GM12878 (cell line): ENCODE data around the gene CCDC134. TPM values are rescaled to one million over a fixed set of nuclear protein-coding genes. Genes with fewer than 3 reads are reported as not detected.

Source experiments
- ATAC-seq: fragments of 200-7000 bp; cut with Tn5 transposase; 3 replicates; pipeline ENCODE4 v1.9.1; 2020; ENCODE audit warnings: mild to moderate bottlenecking, moderate library complexity
- BruUV-seq: library from RNA; stranded (reverse); fragments of 400-500 nt; replicated peaks from 2 replicates; lab custom pipeline; 2021; lab: Mats Ljungman, UMichigan
- CTCF ChIA-PET: fragments of 300-600 bp; sonication (Branson Sonifier 250); formaldehyde crosslinking; extraction: SDS; loops from one replicate; lab custom pipeline; 2021; ENCODE audit warnings: inconsistent platforms; lab: Yijun Ruan, JAX
- POLR2A ChIA-PET: fragments of 350-600 bp; formaldehyde crosslinking; extraction: SDS; loops from one replicate; lab custom pipeline; 2021; ENCODE audit warnings: inconsistent platforms; lab: Charles Lee
- RAD21 ChIA-PET: fragments of 300-600 bp; sonication (Branson Sonifier 250); formaldehyde crosslinking; loops from one replicate; lab custom pipeline; 2023; ENCODE audit warnings: antibody characterized with exemption; ENCODE audit not compliant: unreplicated experiment; lab: Charles Lee
- SMC1A ChIA-PET: fragments of 300-600 bp; sonication (Branson Sonifier 250); formaldehyde crosslinking; loops from one replicate; lab custom pipeline; 2023; ENCODE audit not compliant: unreplicated experiment, uncharacterized antibody; lab: Charles Lee
- DNase-seq: peaks from one replicate; pipeline ENCODE4 v3.0.0-alpha.2; 2011; ENCODE audit warnings: low read depth, low spot score
- FAIRE-seq: peaks from 3 replicates; lab custom pipeline; 2011; peaks lifted over from hg19 to GRCh38; lab: Jason Lieb, UNC
- H2AFZ ChIP-seq: 2 replicates; pipeline ENCODE4 v1.6.0; 2011; ENCODE audit warnings: low read depth, low read length, control low read depth; ENCODE audit not compliant: control insufficient read depth
- H3K27ac ChIP-seq: 2 replicates; pipeline ENCODE4 v1.5.1; 2011; ENCODE audit warnings: control low read depth; ENCODE audit not compliant: control insufficient read depth, insufficient read depth
- H3K27me3 ChIP-seq, 2 experiments: replicated peaks in 1 of 2; 2 replicates each; pipeline versions ENCODE4 v1.6.0 to v1.6.1; 2011; ENCODE audit warnings: low read length in 1 of 2; ENCODE audit not compliant: control insufficient read depth in 2 of 2, insufficient read depth in 2 of 2
- H3K36me3 ChIP-seq, 2 experiments: 2 replicates each; pipeline ENCODE4 v1.5.1; 2011; ENCODE audit warnings: low read length in 1 of 2; ENCODE audit not compliant: control insufficient read depth in 2 of 2, insufficient read depth in 2 of 2
- H3K4me1 ChIP-seq: 2 replicates; pipeline ENCODE4 v1.6.1; 2011; ENCODE audit warnings: mild to moderate bottlenecking, low read length, moderate library complexity, mixed read lengths; ENCODE audit not compliant: control insufficient read depth, insufficient read depth
- H3K4me2 ChIP-seq: 2 replicates; pipeline ENCODE4 v1.6.0; 2011; ENCODE audit warnings: control low read depth; ENCODE audit not compliant: control insufficient read depth, insufficient read depth
- H3K4me3 ChIP-seq: fragments of 200-600 bp; sonication (generic); 2 replicates; pipeline ENCODE4 v1.5.1; 2016
- H3K79me2 ChIP-seq: 2 replicates; pipeline ENCODE4 v1.6.0; 2011; ENCODE audit warnings: low read length; ENCODE audit not compliant: control insufficient read depth, insufficient read depth
- H3K9ac ChIP-seq: 2 replicates; pipeline ENCODE4 v1.8.0; 2011; ENCODE audit warnings: low read length, control low read depth, mixed read lengths; ENCODE audit not compliant: control insufficient read depth, insufficient read depth
- H3K9me3 ChIP-seq: replicated peaks from 3 replicates; pipeline ENCODE4 v1.5.1; 2011; ENCODE audit warnings: mild to moderate bottlenecking, low read length; ENCODE audit not compliant: control insufficient read depth, insufficient read depth
- H4K20me1 ChIP-seq: 2 replicates; pipeline ENCODE4 v1.6.0; 2011; ENCODE audit not compliant: control insufficient read depth, insufficient read depth
- ATF7 ChIP-seq: fragments of 450-650 bp; IDR thresholded peaks from 2 replicates; pipeline ENCODE4 v1.6.1; 2016; ENCODE audit warnings: low read depth, mild to moderate bottlenecking
- IKZF1 ChIP-seq: fragments of 450-650 bp; conservative IDR thresholded peaks from 2 replicates; pipeline ENCODE4 v1.6.1; 2017; ENCODE audit warnings: antibody characterized with exemption, mild to moderate bottlenecking
- IKZF2 ChIP-seq, 2 experiments: fragments of 450-650 bp; IDR thresholded peaks; 2 replicates each; pipeline ENCODE4 v1.6.1; 2017; ENCODE audit warnings: mild to moderate bottlenecking in 2 of 2, moderate library complexity in 2 of 2
- JUND ChIP-seq: IDR thresholded peaks from 2 replicates; pipeline ENCODE4 v1.6.1; 2012; ENCODE audit warnings: low read depth, mild to moderate bottlenecking, low read length, improper control_type of control experiment, moderate library complexity
- NFXL1 ChIP-seq: fragments of 450-650 bp; IDR thresholded peaks from 2 replicates; pipeline ENCODE4 v1.6.1; 2017; ENCODE audit warnings: antibody characterized with exemption, mild to moderate bottlenecking, borderline replicate concordance
- SREBF2 ChIP-seq: IDR thresholded peaks from 2 replicates; pipeline ENCODE4 v1.6.1; 2012; ENCODE audit warnings: mild to moderate bottlenecking, low read length
- WRNIP1 ChIP-seq: IDR thresholded peaks from 2 replicates; pipeline ENCODE4 v1.6.1; 2011; ENCODE audit warnings: low read depth, low read length, improper control_type of control experiment, borderline replicate concordance
- ZSCAN29 ChIP-seq: fragments of 450-650 bp; IDR thresholded peaks from 2 replicates; pipeline ENCODE4 v1.6.1; 2017; ENCODE audit warnings: mild to moderate bottlenecking, moderate library complexity
- ZZZ3 ChIP-seq: IDR thresholded peaks from 2 replicates; pipeline ENCODE4 v1.6.1; 2011; ENCODE audit warnings: low read depth; ENCODE audit not compliant: control insufficient read depth, insufficient read length
- WGBS: methylation state at CpG from one replicate; pipeline ENCODE4 v1.1.6; 2016; ENCODE audit warnings: low lambda C conversion rate; ENCODE audit not compliant: insufficient replicate concordance, insufficient coverage; ENCODE audit errors: missing lambda C conversion rate; 5-methylcytosine and 5-hydroxymethylcytosine counted together
- in situ Hi-C: fragments of 300-500 bp; cut with MboI; formaldehyde crosslinking; loops from 9 replicates; pipeline ENCODE4 v1.14.3; 2018; ENCODE audit warnings: mixed read lengths
- intact Hi-C: fragments of 100-400 bp; cut with micrococcal nuclease; formaldehyde crosslinking; loops from one replicate; pipeline ENCODE4 v1.14.2; 2022; ENCODE audit not compliant: unreplicated experiment
- polyA plus RNA-seq, 11 experiments: library from polyadenylated mRNA; depleted of rRNA in 4 of 11; unstranded in 6 of 11; stranded (reverse) in 5 of 11; fragments of >200 nt; fragmentation: Nextera tagmentation in 4 of 11; fragmentation: Illumina TruSeq in 1 of 11; extraction: Ambion mirVana in 4 of 11; extraction: Trizol in 1 of 11; gene quantifications; 1 replicate in 1 of 11; 2 replicates in 10 of 11; pipeline versions ENCODE4 v1.2.1 to v1.2.3, GENCODE V29; 2011 to 2016; ENCODE audit warnings: inconsistent platforms in 2 of 11, missing spikeins in 2 of 11, low read depth in 1 of 11
- total RNA-seq, 4 experiments: library from RNA; depleted of rRNA in 3 of 4; stranded (reverse); fragments of >200 nt in 3 of 4; fragmentation: Illumina TruSeq in 1 of 4; extraction: Trizol in 1 of 4; gene quantifications; 2 replicates each; pipeline versions ENCODE4 v1.2.1 to v1.2.3, GENCODE V29; 2013 to 2021
- TF ChIP-seq, protein P1 (sequence below): fragments of 450-650 bp; formaldehyde crosslinking; IDR thresholded peaks from 2 replicates; pipeline ENCODE4 v1.5.0; 2022; ENCODE audit warnings: mild to moderate bottlenecking, missing genetic modification characterization
- TF ChIP-seq, protein P2 (sequence below), 3 experiments: IDR thresholded peaks in 2 of 3; conservative IDR thresholded peaks in 1 of 3; 2 replicates each; pipeline ENCODE4 v1.5.1; 2011; ENCODE audit warnings: low read depth in 3 of 3, low read length in 3 of 3, mild to moderate bottlenecking in 3 of 3, control low read depth in 2 of 3, moderate library complexity in 2 of 3, inconsistent platforms in 1 of 3, mixed read lengths in 1 of 3; ENCODE audit not compliant: control insufficient read depth in 2 of 3, insufficient read depth in 1 of 3; ENCODE audit errors: extremely low read depth in 1 of 3
- TF ChIP-seq, protein P3 (sequence below): IDR thresholded peaks from 2 replicates; pipeline ENCODE4 v1.6.1; 2012; ENCODE audit warnings: mild to moderate bottlenecking, low read depth, low read length

CCDC134 gene
- total and polyA plus RNA-seq, 10 of the 15 experiments (the other 5 are each of a cell fraction or from before 2014, with no cell fraction given): 0.35 to 19.3 (median 11.8) TPM

DNA sequence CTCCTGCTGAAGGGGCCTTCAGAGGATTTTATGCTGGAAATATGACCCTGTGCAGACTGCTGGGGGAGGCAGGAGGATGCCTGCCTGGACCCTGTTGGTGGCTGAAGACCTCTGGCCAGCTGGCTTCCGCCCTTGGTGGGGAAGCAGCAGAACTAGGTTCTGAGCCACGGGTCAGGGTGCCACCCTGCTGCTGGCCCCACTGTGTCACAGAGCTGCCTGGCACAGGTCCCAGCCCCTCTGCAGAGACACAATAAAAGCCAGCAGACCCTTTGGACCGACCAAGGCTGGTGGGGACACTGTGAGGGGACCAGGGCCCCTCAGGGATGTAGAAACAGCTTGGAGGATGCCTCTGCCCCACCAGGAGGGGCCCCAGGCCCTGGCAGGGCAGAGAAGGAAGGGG, 25.5 kb downstream of the CCDC134 start:
- Histone ChIP-seq H3K79me2 (no peaks in the 10 kb centered on the region), H3K4me2 (no peak overlapping the region), H3K9me3 (no peaks in the 10 kb centered on the region; the same call in 2 of the 3 replicates), H3K27ac (no peak overlapping the region), H3K27me3 (no peaks in the 10 kb centered on the region), H3K4me3 (no peak overlapping the region), H4K20me1 (no peaks in the 10 kb centered on the region), H3K36me3 (peaks cover 8 to 10% of the 10 kb centered on the region in 2 experiments; a peak in 3 of 4 replicates), H2AFZ (no peak overlapping the region), H3K4me1 (no peaks in the 10 kb centered on the region; the same call in 1 of the 2 replicates), H3K9ac (no peak overlapping the region)
- SMC1A ChIA-PET: interaction anchor here (1.0 to 1.6 kb wide), 3 partner anchors 26 to 79 kb away, joined by 3 to 4 read pairs (median 3); partner anchors contain the start of gene CCDC134
- DNase-seq (no peak), FAIRE-seq (no peak), ATAC-seq (no peak)
- intact Hi-C loops: no loop called here
- BruUV-seq: no TSS peak
- CTCF ChIA-PET: interaction anchor here (1.4 to 3.4 kb wide), 3 partner anchors 36 to 129 kb away, joined by 4 to 20 read pairs (median 13); no protein-coding TSS in a partner anchor
- POLR2A ChIA-PET: interaction anchor here (0.5 kb wide), 1 partner anchor 604 kb away, joined by 5 read pairs; no protein-coding TSS in a partner anchor
- RAD21 ChIA-PET: interaction anchor here (1.2 to 11.0 kb wide), 3 partner anchors 26 to 129 kb away, joined by 3 to 84 read pairs (median 4); partner anchors contain the start of gene CCDC134
- in situ Hi-C loops: no loop called here
- TF ChIP-seq WRNIP1 (no peak), ZZZ3 (no peak), IKZF2 (IDR thresholded peaks at IDR 0.05) (no peak), JUND (no peak), IKZF1 (no peak), ZSCAN29 (no peak), NFXL1 (no peak), SREBF2 (no peak), ATF7 (no peak)
- TF ChIP-seq, protein P1, sequence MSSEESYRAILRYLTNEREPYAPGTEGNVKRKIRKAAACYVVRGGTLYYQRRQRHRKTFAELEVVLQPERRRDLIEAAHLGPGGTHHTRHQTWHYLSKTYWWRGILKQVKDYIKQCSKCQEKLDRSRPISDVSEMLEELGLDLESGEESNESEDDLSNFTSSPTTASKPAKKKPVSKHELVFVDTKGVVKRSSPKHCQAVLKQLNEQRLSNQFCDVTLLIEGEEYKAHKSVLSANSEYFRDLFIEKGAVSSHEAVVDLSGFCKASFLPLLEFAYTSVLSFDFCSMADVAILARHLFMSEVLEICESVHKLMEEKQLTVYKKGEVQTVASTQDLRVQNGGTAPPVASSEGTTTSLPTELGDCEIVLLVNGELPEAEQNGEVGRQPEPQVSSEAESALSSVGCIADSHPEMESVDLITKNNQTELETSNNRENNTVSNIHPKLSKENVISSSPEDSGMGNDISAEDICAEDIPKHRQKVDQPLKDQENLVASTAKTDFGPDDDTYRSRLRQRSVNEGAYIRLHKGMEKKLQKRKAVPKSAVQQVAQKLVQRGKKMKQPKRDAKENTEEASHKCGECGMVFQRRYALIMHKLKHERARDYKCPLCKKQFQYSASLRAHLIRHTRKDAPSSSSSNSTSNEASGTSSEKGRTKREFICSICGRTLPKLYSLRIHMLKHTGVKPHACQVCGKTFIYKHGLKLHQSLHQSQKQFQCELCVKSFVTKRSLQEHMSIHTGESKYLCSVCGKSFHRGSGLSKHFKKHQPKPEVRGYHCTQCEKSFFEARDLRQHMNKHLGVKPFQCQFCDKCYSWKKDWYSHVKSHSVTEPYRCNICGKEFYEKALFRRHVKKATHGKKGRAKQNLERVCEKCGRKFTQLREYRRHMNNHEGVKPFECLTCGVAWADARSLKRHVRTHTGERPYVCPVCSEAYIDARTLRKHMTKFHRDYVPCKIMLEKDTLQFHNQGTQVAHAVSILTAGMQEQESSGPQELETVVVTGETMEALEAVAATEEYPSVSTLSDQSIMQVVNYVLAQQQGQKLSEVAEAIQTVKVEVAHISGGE: no peak
- TF ChIP-seq, protein P2, sequence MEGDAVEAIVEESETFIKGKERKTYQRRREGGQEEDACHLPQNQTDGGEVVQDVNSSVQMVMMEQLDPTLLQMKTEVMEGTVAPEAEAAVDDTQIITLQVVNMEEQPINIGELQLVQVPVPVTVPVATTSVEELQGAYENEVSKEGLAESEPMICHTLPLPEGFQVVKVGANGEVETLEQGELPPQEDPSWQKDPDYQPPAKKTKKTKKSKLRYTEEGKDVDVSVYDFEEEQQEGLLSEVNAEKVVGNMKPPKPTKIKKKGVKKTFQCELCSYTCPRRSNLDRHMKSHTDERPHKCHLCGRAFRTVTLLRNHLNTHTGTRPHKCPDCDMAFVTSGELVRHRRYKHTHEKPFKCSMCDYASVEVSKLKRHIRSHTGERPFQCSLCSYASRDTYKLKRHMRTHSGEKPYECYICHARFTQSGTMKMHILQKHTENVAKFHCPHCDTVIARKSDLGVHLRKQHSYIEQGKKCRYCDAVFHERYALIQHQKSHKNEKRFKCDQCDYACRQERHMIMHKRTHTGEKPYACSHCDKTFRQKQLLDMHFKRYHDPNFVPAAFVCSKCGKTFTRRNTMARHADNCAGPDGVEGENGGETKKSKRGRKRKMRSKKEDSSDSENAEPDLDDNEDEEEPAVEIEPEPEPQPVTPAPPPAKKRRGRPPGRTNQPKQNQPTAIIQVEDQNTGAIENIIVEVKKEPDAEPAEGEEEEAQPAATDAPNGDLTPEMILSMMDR (IDR thresholded peaks at IDR 0.05 in 2 of 3, conservative IDR thresholded peaks at IDR 0.05 in 1 of 3; ENCODE audit: control insufficient read depth in 2 of 3, extremely low read depth in 1 of 3, insufficient read depth in 1 of 3, low read depth in 3 of 3, low read length in 3 of 3): no peak
- TF ChIP-seq, protein P3, sequence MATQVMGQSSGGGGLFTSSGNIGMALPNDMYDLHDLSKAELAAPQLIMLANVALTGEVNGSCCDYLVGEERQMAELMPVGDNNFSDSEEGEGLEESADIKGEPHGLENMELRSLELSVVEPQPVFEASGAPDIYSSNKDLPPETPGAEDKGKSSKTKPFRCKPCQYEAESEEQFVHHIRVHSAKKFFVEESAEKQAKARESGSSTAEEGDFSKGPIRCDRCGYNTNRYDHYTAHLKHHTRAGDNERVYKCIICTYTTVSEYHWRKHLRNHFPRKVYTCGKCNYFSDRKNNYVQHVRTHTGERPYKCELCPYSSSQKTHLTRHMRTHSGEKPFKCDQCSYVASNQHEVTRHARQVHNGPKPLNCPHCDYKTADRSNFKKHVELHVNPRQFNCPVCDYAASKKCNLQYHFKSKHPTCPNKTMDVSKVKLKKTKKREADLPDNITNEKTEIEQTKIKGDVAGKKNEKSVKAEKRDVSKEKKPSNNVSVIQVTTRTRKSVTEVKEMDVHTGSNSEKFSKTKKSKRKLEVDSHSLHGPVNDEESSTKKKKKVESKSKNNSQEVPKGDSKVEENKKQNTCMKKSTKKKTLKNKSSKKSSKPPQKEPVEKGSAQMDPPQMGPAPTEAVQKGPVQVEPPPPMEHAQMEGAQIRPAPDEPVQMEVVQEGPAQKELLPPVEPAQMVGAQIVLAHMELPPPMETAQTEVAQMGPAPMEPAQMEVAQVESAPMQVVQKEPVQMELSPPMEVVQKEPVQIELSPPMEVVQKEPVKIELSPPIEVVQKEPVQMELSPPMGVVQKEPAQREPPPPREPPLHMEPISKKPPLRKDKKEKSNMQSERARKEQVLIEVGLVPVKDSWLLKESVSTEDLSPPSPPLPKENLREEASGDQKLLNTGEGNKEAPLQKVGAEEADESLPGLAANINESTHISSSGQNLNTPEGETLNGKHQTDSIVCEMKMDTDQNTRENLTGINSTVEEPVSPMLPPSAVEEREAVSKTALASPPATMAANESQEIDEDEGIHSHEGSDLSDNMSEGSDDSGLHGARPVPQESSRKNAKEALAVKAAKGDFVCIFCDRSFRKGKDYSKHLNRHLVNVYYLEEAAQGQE: no peak
- WGBS: 72% methylated on average over 3 of the region's 3 CpGs
